HepG2 (cell line): ENCODE data around the gene SGCB. TPM values are rescaled to one million over a fixed set of nuclear protein-coding genes. Genes with fewer than 3 reads are reported as not detected.

Source experiments
- BCL6 ChIP-seq: IDR thresholded peaks from 2 replicates; pipeline ENCODE4 v1.6.1; 2016; ENCODE audit warnings: missing genetic modification reagents, missing compliant biosample characterization
- CBX1 ChIP-seq: IDR thresholded peaks from one replicate; pipeline ENCODE4 v1.6.1; 2016; ENCODE audit warnings: antibody characterized with exemption, low read depth
- CSRNP2 ChIP-seq: sonication (generic); formaldehyde crosslinking; conservative IDR thresholded peaks from 2 replicates; pipeline ENCODE4 v1.8.0; 2022; ENCODE audit warnings: low read depth, missing genetic modification reagents
- IRF9 ChIP-seq: sonication (generic); formaldehyde crosslinking; IDR thresholded peaks from 2 replicates; pipeline ENCODE4 v1.8.0; 2022; ENCODE audit warnings: missing genetic modification reagents, mild to moderate bottlenecking, borderline replicate concordance
- JARID2 ChIP-seq: sonication (generic); formaldehyde crosslinking; IDR thresholded peaks from 2 replicates; pipeline ENCODE4 v1.8.1; 2023; ENCODE audit warnings: missing genetic modification reagents, inconsistent platforms; ENCODE audit not compliant: insufficient replicate concordance
- SNAPC2 ChIP-seq: sonication (generic); formaldehyde crosslinking; IDR thresholded peaks from 2 replicates; pipeline ENCODE4 v1.8.1; 2022; ENCODE audit warnings: mild to moderate bottlenecking, missing genetic modification reagents
- TBX2 ChIP-seq: sonication (generic); formaldehyde crosslinking; IDR thresholded peaks from 2 replicates; pipeline ENCODE4 v1.5.0; 2020; ENCODE audit warnings: missing genetic modification reagents, mild to moderate bottlenecking, borderline replicate concordance
- YY1 ChIP-seq: IDR thresholded peaks from 2 replicates; pipeline ENCODE4 v1.6.1; 2011; ENCODE audit warnings: low read length, low read depth, moderate library complexity, mild to moderate bottlenecking; ENCODE audit not compliant: insufficient read depth, insufficient replicate concordance
- ZBTB3 ChIP-seq: sonication (generic); formaldehyde crosslinking; IDR thresholded peaks from 2 replicates; pipeline ENCODE4 v1.4.0; 2020; ENCODE audit warnings: low read depth, mild to moderate bottlenecking, moderate library complexity, missing genetic modification reagents, borderline replicate concordance
- ZFX ChIP-seq: sonication (generic); formaldehyde crosslinking; IDR thresholded peaks from 2 replicates; pipeline ENCODE4 v1.4.0; 2020; ENCODE audit warnings: mild to moderate bottlenecking, low read depth, missing genetic modification reagents, moderate library complexity
- ZNF33B ChIP-seq: sonication (generic); formaldehyde crosslinking; IDR thresholded peaks from 2 replicates; pipeline ENCODE4 v1.5.1; 2020; ENCODE audit warnings: mild to moderate bottlenecking, missing genetic modification reagents
- ZNF382 ChIP-seq: sonication (generic); formaldehyde crosslinking; IDR thresholded peaks from 2 replicates; pipeline ENCODE4 v1.5.0; 2020; ENCODE audit warnings: missing genetic modification reagents, mild to moderate bottlenecking, borderline replicate concordance
- ZNF407 ChIP-seq: sonication (generic); formaldehyde crosslinking; IDR thresholded peaks from one replicate; pipeline ENCODE4 v1.5.1; 2020; ENCODE audit warnings: mild to moderate bottlenecking, missing genetic modification reagents; ENCODE audit errors: not compliant biosample characterization
- ZNF44 ChIP-seq: sonication (generic); formaldehyde crosslinking; IDR thresholded peaks from 2 replicates; pipeline ENCODE4 v1.5.1; 2020; ENCODE audit warnings: mild to moderate bottlenecking, missing genetic modification reagents
- ZNF576 ChIP-seq: sonication (generic); formaldehyde crosslinking; IDR thresholded peaks from 2 replicates; pipeline ENCODE4 v1.4.0; 2020; ENCODE audit warnings: mild to moderate bottlenecking, missing genetic modification reagents
- ZNF709 ChIP-seq: sonication (generic); formaldehyde crosslinking; IDR thresholded peaks from 2 replicates; pipeline ENCODE4 v1.5.0; 2020; ENCODE audit warnings: mild to moderate bottlenecking, missing genetic modification reagents
- ZNF879 ChIP-seq: sonication (generic); formaldehyde crosslinking; IDR thresholded peaks from 2 replicates; pipeline ENCODE4 v1.8.1; 2023; ENCODE audit warnings: missing genetic modification reagents
- ZSCAN30 ChIP-seq: sonication (generic); formaldehyde crosslinking; IDR thresholded peaks from 2 replicates; pipeline ENCODE4 v1.5.0; 2020; ENCODE audit warnings: mild to moderate bottlenecking, missing genetic modification reagents
- polyA plus RNA-seq, 8 experiments: library from polyadenylated mRNA; depleted of rRNA in 3 of 8; stranded (reverse) in 7 of 8; unstranded in 1 of 8; fragments of >200 nt; fragmentation: Illumina TruSeq in 4 of 8; extraction: Trizol in 4 of 8; gene quantifications; 2 replicates each; pipeline versions ENCODE4 v1.2.1 to v1.2.3, GENCODE V29; 2011 to 2016; ENCODE audit warnings: low read depth in 4 of 8, missing spikeins in 1 of 8, mixed read lengths in 1 of 8; ENCODE audit not compliant: insufficient read depth in 1 of 8
- total RNA-seq, 5 experiments: library from RNA; depleted of rRNA; stranded (reverse); fragments of >200 nt; fragmentation: Illumina TruSeq; extraction: Trizol; gene quantifications; 2 replicates each; pipeline ENCODE4 v1.2.3, GENCODE V29; 2016; ENCODE audit warnings: low read depth in 1 of 5

The SGCB gene
- total and polyA plus RNA-seq, 2 of the 13 experiments (the other 11 are each of a cell fraction or from before 2014, with no cell fraction given) = 2.2 to 4.8 TPM

GRCh38 chr4:52038103-52038912 lies at the start of gene SGCB (continued):
- TF ChIP-seq ZBTB3 (CRISPR knock-in tag) (no peak), ZNF576 (CRISPR knock-in tag) (0 out of 2 replicates have a peak, but pooled peaks have one; percentile 29), IRF9 (CRISPR knock-in tag) (0 out of 2 replicates have a peak, but pooled peaks have one; percentile 55), ZFX (CRISPR knock-in tag) (peak; percentile 53; the same call in 1 of the 2 replicates), ZNF879 (CRISPR knock-in tag) (no peak), YY1 (peak; percentile 90), ZSCAN30 (CRISPR knock-in tag) (no peak), ZNF382 (CRISPR knock-in tag) (no peak), CBX1 (no peak), ZNF44 (no peak), JARID2 (CRISPR knock-in tag) (no peak), ZNF709 (CRISPR knock-in tag) (0 out of 2 replicates have a peak, but pooled peaks have one; percentile 34), BCL6 (CRISPR knock-in tag) (no peak), ZNF33B (CRISPR knock-in tag) (no peak), ZNF407 (no peak), CSRNP2 (CRISPR knock-in tag) (no peak), TBX2 (no peak), SNAPC2 (CRISPR knock-in tag) (no peak)
